ENCODE results near the gene PRDM12.

The PRDM12 gene

GRCh38 chr9:130732136-130732535, 67.7 kb downstream of the PRDM12 start:
- DNase-seq: no peak
